Measurements from ENCODE around the gene GDPD4. TPM values are rescaled to one million over a fixed set of nuclear protein-coding genes. Genes with fewer than 3 reads are reported as not detected.
A peak's percentile ranks its signal among the peaks of the same experiment; 100 is the strongest.

The GDPD4 gene
- total and polyA plus RNA-seq, 2 of the 4 experiments (the other 2 are of a cell fraction): not detected

- Histone ChIP-seq H2BK5ac (ENCODE audit: low read depth, low read length, poor library complexity, severe bottlenecking) (no peak overlapping the region), H3K79me1 (ENCODE audit: low read depth in 1 of 2, low read length in 2 of 2) (no peaks in the 10 kb centered on the region), H3K4ac (ENCODE audit: low read depth, low read length) (peak overlapping the region; percentile 1; the same call in 1 of the 2 replicates), H3K4me2 (ENCODE audit: low read depth, low read length) (no peak overlapping the region), H2AK5ac (ENCODE audit: low read depth, low read length) (no peak overlapping the region), H3K36me3 (ENCODE audit: control insufficient read depth, insufficient read depth, low read length) (no peaks in the 10 kb centered on the region), H3K18ac (ENCODE audit: low read depth, low read length) (no peak overlapping the region), H3K56ac (ENCODE audit: extremely low read depth, insufficient read depth, low read length) (no peak overlapping the region), H2BK15ac (ENCODE audit: low read depth, low read length) (0 out of 3 replicates have a peak overlapping the region, but pooled peaks have one; percentile 13), H4K20me1 (ENCODE audit: insufficient read depth, low read length) (no peaks in the 10 kb centered on the region), H4K5ac (ENCODE audit: low read depth, low read length) (no peak overlapping the region), H3K4me1 (ENCODE audit: control insufficient read depth, insufficient read depth, low read length) (peaks cover 3% of the 10 kb centered on the region; the same call in 1 of the 2 replicates), H3K9me1 (ENCODE audit: insufficient read depth, low read length) (no peaks in the 10 kb centered on the region), H4K91ac (ENCODE audit: insufficient read depth, low read depth, low read length) (no peak overlapping the region), H3K9ac (ENCODE audit: low read depth, low read length) (no peak overlapping the region), H3K27me3 (ENCODE audit: control insufficient read depth, insufficient read depth, low read length) (no peaks in the 10 kb centered on the region), H2AK9ac (replicated peaks; ENCODE audit: low read depth, low read length, poor library complexity) (no peak overlapping the region), H4K8ac (ENCODE audit: low read depth in 2 of 2, low read length in 2 of 2) (no peak overlapping the region), H2BK120ac (ENCODE audit: low read depth, low read length) (no peak overlapping the region), H3K14ac (replicated peaks; ENCODE audit: low read depth, low read length) (no peak overlapping the region), H2BK20ac (ENCODE audit: low read depth, low read length) (no peak overlapping the region), H3K23ac (ENCODE audit: low read depth, low read length) (no peak overlapping the region), H3K9me3 (ENCODE audit: control insufficient read depth, insufficient read depth, low read length) (no peaks in the 10 kb centered on the region), H3K4me3 (ENCODE audit: insufficient read depth, low read depth, low read length) (no peak overlapping the region), H3K27ac (ENCODE audit: insufficient read depth, low read length) (no peak overlapping the region), H2AFZ (replicated peaks; ENCODE audit: low read length, poor library complexity) (no peak overlapping the region)
- no peak for TF ChIP-seq SMC3 (IDR thresholded peaks at IDR 0.05; ENCODE audit: low read depth, low read length)
- TF ChIP-seq CEBPB (IDR thresholded peaks at IDR 0.05; ENCODE audit: low read depth, low read length): no peak
- no peak for TF ChIP-seq RCOR1 (IDR thresholded peaks at IDR 0.05; ENCODE audit: insufficient replicate concordance, low read length)
- POLR2A ChIA-PET (ENCODE audit: unreplicated experiment): no interaction called here
- DNase-seq (no peak), ATAC-seq (ENCODE audit: low read depth) (no peak)
- dilution Hi-C loops (cut with HindIII; ENCODE audit: low sequenced_read_pairs, unreplicated experiment) (no loop called here), in situ Hi-C loops (cut with MboI; ENCODE audit: low sequenced_read_pairs) (no loop called here), intact Hi-C loops (cut with micrococcal nuclease) (no loop called here)
- BruUV-seq (replicated peaks): no TSS peak
- CTCF ChIA-PET: no interaction called here
These were observed 10.6 kb upstream of the GDPD4 start for GRCh38 chr11:77312107-77312506.
